DMS79 (cell line): ENCODE results near the gene UROC1.

Experiments used
- DNase-seq: peaks from one replicate; lab custom pipeline; 2025; lab: John Stamatoyannopoulos, UW

UROC1 gene

DNA sequence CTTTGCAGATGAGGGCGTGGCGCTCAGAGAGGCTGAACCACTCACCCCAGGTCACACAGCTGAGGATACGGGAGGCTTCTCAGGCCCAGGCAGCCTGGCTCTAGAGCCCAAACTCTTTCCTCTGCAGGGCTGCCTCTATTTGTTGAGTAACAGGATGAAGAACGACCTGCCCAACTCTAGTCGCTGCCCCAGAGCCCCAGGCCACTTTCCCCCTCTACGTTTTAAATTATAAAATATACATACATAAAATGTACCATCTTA lies 22.7 kb downstream of the UROC1 start:
- DNase-seq, result no peak

DNA sequence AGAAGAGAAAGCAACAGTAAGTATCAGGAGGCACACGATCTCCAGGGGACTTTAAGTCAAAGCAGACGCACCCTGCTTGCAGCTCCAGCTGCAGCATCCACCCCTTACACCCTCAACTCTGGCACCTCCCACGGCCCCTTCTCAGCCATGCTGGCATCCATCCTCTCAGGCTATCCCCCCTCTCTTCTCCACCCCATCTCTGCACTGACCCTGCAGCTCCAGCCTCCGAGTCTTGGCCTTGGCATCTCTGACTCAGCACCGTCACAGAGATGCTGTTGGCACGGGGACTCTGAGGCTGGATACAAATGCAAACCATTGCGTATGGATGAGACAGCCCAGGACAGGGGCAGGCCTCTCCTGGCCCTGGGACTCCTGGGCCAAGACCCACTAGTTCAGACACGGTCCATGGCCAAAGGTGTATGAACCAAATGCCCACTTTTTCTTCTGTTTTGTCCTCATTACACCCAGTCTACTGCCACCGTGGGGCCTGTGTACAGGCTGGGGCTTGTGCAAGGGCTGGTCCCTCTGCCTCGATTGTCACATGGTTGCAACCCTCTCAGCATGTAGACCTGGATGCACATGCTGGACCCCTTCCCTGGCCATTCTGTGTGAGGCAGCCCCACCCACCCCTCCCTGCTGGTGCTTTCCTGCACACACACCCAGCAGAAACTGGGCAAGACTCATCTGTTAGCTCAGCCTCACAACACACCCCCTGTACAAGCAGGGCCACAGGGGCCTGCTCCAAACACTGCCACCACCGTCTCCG lies 23.2 kb downstream of the UROC1 start:
- DNase-seq, result no peak

DNA sequence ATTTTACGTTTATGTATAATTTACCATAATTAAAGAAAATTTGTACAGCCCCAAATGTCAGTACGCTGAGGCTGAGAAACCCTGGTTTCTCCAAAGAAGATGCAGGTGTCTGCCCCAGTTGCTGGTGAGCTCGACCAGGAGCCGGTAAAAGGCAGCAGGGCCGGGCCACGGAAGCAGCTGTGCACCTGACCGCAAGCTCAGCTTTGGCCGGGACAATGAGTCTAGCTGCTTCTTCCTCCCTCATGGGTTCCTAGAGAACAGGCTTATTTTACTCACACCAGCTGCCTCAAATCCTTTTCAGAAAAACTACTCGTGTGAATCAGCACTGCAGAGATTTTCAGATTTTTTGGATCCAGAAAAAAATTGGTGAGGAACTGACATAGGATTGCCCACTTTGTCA lies 23.8 kb downstream of the UROC1 start:
- DNase-seq, result no peak

DNA sequence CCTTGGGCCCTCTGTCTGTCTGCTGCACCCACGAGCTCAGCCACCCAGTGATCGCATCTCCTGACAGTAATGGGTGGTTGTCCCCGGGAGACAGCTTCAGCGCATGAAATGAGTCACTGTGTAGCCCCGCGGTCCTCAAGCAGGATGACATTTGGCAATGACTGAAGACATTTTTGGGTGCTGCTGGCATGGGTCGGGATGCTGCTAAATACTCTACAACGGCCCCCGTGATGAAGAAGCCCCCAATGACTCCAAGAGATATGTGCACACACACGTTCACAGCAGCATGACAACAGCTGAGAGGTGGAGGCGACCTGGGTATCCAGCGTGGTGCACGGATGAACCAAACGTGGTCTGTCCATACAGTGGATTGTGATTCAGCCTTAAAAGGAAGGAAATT lies 24.5 kb downstream of the UROC1 start:
- DNase-seq, result no peak

DNA sequence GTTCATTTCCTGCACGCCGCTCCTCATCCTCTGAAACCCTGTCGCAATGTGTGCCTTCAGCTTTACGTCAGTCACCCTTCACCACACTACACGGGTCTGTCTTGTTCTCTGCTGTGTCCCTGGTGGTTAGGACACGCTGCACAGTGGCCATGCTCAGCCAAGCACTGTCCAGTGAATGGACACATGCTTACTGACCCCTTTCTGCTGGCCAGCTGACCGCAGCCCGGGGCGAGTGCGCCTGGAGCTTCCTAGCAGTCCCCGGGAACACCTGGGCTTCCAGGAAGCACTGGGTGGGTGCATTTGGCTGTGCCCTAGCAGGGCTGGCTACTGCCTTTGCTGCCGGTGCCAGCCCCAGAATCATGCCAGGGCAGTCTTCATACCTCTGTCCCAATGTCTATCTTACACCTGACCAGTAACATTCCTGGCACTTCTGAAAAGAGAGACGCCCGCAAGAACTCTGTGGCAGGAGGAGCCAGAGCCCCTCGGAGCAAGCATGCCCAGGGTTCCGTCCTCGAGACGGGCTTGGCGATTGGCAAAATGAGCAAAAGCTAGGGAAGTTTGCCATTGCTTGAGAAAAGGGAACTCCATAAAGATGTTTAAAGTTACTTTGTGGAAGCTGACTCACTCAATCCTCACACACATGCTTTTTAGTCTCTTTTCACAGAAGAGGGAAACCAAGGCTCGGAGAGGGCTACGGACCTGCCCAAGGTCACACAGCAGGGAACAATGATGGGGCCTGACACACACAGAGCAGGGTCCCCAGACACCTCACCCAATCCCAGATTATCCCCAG lies 26.2 kb downstream of the UROC1 start:
- DNase-seq, result no peak

DNA sequence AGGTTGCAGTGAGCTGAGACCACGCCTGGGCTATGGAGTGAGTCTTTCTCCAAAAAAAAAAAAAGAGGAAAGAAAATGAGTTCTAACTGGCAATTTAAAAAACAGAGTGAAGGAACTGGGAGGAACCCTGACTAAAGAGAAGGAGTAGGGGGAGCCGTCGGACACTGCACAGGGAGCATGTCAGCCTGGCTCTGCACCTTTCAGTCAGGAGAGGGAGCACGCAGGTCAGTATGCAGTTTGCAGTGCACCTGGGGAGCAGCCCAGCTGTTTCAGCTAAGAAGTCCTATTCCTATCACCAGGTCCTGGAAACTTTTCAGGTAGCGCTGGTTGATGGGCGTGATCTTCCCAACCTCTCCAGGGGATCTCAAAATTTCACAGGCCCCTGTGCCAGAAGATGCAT lies 27.0 kb downstream of the UROC1 start:
- no peak for DNase-seq

DNA sequence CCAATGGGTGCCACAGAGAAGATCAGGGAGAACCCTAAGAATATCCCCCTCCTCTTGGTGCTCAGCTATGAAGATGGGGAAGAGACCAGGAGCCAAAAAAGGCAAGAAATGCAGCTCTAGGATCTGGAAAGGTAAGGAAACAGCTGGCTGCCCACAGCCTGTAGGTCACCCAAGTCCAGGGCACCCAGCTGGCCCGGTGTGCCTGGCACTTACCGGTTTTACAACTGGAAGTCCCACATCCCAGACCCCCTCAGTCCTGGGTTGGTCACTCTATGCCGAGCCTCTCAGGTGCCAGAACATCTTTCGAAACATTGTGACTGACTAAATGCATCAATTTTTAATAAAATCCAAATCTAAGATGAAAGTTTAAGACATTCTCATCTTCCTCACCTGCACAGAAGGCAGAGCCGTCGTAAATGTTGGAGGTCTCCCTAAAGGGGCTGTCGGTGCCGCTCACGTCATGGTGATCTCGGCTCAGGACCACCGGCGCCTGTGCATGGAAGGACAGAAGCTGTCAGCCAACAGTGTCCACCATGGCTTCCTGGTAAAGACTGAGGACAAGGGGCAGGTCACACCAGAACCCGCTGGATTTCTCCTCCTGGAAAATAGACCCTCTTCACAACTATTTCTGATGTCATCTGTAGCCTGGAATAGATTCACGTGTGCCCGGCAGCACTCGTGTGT lies 28.5 kb downstream of the UROC1 start:
- no peak for DNase-seq

DNA sequence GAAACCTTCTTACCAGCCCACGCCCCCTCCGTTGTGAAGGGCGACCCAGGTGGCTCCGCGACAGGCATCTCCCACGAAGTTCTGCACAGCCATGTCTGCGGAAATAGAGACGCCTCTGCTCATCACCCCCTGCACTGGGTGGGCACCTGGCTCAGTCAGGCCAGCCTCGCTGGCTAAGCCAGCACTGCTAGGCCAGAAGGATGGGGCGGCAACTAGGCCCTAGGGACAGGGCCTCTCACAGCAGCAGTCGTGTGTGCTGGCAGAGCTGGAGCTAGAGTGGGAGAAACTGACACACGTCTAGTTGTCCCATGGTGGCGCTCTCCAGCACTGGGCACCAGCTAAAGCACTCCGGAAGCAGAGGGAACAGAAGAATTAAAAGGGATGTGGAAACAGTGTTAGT lies 29.4 kb downstream of the UROC1 start:
- DNase-seq, result no peak

DNA sequence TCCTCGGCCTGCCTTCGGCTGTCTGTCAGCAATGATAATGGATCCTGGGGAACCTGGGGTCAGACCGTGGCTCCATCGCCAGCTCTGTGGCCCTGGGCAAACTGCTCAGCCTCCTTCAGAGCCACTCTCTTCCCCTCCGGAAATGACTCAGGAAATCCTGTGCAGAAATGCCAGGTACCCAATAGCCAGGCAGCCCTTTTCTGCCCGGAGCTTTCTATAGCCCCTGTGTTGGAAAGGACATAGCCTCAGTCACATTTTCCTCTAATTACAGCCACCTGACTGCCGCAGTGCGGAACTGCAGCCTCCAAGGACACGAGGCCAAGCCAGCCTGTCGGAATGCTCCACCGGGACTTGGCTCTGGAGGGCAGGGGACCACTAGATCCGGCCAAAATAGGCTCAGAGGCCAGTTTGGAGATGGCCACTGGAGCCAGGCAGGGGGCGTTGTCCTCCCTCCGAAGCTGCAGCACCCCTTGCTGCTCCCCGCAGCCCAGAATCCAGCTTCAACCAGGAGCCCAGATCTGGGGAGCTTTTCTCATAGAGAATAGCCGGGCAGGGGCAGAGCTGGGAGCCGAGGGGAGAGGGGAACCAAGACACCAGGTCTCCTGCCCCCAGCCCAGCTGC lies 30.3 kb downstream of the UROC1 start:
- no peak for DNase-seq

DNA sequence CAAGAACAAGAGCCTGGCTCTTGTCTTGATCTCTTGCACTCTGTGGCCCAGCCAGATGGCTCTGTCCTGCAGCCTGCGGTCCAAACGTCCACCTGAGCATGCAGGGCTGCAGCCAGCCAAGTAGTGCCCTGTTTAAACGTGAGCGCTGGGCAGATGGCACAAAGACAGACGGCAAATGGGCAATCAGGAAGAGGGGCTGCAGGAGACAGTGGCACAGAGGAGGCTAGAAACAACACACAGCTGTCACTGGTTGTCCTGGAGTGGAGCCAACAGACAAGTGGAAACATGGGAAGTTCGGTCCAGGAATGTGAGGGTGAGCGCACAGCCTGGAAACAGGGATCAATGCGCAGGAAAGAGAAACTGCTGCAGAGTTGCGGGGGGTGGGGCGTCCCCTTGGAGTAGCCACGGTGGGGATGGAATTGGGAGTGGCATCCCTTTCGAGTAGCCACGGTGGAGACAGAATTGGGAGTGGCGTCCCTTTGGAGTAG lies 31.2 kb downstream of the UROC1 start:
- no peak for DNase-seq

DNA sequence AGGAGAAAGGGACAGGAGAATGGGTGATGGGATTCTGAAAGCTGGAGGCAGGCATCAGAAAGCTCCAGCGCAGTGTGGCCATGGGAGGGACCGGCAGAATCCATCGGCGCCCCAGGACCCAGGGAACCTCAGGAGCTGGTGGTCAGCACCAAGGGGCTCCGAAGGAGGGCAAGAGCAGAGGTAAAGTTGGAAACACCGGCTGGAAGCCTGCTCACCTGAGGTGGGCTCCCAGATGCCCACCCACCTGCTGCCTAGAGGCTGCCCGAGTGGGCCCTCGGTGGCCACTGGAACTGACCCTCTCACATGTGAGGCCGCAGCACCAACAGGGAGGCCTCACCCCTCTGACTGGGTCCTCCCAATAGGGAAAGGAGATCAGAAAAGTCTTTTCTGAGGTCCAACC lies 31.6 kb downstream of the UROC1 start:
- DNase-seq, result no peak

DNA sequence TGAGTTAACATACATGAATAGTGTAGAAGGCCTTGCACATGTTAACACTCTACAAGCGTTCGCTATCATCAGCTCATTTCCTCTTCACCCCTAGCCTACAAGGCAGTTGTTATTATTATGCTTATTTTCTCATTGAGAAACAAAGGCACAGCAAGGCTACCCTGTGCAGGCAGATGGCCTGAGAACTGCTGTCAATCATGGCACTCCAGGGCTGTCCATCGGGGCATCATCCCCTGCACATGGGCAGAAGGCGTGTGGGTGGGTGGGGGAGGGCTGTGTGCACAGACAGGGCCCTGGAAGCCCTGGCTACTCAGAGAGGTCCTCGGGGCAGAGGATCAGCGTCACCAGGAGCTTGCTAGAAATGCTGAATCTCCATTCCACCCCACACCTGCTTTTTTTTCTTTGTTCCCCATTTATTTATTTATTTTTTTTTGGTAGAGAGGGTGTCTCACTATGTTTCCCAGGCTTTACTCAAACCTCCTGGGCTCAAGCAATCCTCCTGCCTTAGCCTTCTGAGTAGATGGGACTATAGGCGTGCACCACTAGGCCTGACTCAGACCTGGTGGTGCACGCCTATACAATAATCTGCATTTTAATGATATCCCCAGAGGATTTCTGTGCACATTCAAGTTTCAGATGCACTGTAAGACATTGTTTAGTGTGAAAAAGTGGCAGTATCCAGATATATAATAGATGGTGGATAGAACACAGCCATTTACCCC lies 32.2 kb downstream of the UROC1 start:
- DNase-seq, result no peak

DNA sequence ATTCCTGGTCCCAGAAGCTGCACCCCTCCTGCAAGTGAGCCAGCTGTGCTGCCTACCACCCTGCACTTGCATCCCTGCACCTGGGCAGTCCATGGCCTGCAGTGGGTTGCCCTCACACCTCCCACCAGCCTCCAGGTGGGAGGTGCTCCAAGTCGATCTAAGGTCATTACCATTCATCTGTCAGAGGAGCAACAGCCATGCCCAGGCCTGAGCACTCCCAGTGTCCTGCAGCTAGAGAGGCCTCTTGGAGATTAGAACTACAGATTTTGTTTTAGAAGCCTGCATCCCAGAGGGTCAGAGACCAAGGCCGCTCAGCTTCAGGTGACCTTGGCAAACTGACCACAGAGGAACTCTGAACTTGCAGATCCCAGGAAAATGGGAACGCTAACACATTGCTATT lies 32.9 kb downstream of the UROC1 start:
- DNase-seq, result no peak

DNA sequence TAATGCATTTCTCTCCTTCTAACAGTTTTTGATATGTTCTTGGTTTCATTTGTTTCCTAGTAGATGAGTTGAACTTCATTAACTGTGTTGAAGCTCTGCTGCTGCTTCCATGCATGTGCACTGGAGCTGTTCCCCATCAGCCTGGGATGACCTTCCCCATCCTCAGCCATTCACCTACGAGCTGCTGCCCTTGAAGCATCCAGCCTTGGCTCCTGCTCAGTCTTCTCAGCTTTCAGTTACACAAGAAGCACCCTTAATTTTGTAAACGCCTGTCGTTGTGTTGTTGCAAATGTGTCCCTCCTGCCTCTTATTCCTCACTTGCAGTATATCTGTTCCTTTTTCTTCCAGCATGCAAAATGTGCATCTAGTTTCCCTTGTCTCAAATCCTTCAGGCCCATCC lies 33.4 kb downstream of the UROC1 start:
- DNase-seq, result no peak

DNA sequence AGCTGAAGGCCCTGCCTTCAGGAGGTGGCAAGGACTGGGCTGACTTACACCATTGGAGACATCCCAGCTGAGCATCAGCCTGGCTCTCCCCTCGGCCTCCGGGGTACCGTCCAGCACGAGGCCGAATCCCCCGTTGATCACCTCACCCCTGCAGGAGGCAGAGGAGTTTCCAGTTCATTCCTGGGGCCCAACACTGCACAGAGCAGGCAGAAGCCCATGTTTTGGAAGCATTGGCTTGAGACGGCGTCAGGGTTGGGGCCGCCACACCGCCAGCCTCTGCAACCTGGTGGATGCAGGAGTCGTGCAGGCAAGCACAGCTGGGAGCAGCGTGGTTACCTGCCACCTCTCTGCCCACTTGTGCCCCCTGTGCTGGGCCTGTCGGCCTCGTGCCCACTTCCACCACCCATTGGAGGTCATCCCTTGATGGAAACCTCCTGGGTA lies 34.2 kb downstream of the UROC1 start:
- no peak for DNase-seq

DNA sequence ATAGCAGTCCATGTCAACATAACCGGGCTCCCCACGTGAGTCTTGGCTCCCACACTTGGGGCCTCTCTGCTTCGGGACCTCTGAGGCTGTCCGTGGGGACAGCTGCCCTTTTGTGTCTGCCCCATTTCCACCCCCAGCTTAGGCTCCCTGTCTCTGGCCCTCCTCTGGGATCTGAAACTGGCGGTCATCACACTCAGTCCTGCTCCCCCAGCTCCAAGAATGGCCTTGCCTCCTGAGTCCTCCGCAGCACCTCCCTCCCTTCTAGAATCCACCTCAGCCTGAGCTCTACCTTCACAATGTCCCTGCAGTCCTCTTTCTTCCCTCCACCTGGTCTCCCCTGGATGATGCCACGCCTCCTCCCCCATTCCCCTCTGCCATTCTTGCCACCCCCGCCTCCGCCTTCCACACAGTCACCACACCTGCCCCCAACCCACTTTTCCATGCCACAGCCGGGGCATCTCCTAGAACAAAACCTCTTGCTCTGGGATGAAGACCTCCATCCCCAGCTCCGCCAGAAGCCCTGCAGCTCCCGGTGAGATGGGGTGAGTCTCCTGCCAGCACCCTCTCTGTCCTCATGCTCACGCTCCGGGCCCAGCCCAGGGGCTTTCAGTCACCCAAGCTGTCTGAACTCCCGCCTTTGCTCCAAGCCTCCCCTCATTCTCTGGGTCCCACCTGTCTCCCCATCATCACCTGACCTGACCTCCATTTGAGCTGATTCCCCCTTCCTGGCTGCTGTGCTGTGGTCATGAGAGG lies 34.9 kb downstream of the UROC1 start:
- DNase-seq, result no peak

DNA sequence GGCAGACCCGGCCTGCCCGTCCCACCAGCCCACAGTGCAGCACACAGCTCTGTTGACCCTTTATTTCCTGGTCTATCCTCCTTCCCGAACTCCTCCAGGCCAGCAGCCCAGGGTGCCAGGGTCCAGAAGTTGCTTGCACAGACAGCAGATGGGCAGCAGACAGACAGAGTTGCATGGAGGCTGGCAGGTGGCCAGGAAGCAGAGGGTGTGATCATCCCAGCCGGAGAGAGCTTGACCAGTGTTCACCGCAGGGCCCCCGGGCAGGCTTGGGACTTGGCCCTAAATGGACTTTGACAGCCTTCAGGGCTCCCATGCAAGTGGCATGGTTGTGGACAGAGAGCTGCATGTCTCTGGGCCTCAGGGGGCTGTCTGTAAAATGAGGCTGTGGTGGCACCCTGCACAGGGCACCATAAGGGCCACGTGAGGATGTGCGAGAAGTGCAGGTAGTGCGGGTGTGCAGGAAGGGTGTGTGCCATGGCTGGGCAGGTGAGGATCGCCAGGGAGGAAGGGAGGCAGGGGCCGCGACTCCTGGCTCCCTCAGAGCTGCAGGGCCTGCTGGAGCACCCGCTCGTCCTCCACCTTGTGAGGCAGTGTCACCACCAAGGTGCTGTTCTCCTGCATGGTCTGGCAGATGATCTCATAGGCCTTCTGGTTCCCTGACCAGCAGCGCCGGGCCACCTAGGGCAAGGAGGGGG lies 35.6 kb downstream of the UROC1 start:
- DNase-seq, result no peak

DNA sequence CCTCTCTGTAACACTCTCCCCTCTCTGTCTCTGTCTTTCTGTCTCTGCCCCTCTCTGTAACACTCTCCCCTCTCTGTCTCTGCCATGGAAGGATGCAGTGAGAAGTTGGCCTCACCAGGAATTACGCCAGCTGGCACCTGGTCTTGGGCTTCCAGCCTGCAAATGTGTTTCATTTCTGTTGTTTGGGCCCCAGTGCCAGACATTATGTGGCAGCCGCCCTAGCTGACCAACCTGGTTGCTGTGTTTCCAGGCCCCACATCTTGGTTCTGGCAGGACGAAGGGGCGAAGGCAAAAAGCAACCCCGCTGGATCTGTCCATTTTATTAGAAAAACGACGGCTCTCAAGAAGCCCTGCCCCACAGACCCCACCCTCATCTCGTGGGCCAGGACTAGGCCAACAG lies 36.7 kb downstream of the UROC1 start:
- DNase-seq, result no peak

DNA sequence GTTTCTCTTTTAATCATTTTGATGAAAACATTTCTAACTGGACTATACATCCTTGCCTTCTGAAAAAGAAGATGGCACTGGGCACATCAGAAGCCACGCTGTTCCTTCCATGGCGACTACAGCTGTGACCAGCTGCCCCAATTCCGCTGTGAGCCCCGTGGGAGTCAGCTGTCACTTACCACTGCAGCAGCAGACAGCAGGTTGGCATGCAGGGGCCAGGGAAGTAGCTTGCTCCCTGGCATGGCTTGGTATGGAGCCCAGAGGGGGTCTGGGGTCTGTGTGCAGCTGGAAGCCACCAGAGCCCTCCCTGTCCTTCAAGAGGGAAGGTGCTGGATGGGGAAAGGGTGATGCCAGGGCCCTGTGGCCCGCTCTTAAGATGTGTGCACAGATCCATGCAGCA lies 37.4 kb downstream of the UROC1 start:
- no peak for DNase-seq

DNA sequence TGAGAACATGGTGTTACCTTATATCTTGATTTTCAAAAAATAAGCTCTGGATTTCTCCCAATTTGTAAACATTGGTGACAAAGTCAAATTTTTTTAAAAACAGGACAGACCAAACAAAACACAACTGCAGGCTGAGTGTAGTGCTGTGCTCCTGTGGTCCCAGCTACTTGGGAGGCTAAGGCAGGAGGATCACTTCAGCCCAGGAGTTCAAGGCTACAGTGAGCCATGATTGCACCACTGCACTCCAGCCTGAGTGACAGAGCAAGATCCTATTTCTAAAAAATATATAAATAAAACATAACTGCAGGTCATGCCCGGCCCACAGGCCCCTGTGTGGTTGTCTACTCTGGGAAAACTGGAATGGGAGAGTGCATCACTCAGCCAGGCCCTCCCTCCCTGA lies 37.9 kb downstream of the UROC1 start:
- no peak for DNase-seq
